Vagina (tissue), 2 donors: Measurements from ENCODE around the gene OR5W2.
"Not testable (repeated sequence)": the region's sequence is repeated elsewhere in the genome, so short reads cannot be mapped to it uniquely, and the experiment has no call there.

ENCODE experiments used
- POLR2A ChIP-seq, 2 donors: fragments of 450-650 bp; IDR thresholded peaks; one replicate each; pipeline ENCODE4 v1.6.1; 2017; ENCODE audit warnings: antibody characterized with exemption in 2 of 2, mild to moderate bottlenecking in 2 of 2, moderate library complexity in 2 of 2
- TF ChIP-seq, protein P1 (sequence below), 3 experiments: fragments of 450-650 bp in 2 of 3; fragments of 200-600 bp in 1 of 3; sonication (generic) in 1 of 3; IDR thresholded peaks; one replicate each; pipeline ENCODE4 v1.5.1; 2017 to 2019; ENCODE audit warnings: antibody characterized with exemption in 3 of 3, mild to moderate bottlenecking in 2 of 3, moderate library complexity in 2 of 3

DNA sequence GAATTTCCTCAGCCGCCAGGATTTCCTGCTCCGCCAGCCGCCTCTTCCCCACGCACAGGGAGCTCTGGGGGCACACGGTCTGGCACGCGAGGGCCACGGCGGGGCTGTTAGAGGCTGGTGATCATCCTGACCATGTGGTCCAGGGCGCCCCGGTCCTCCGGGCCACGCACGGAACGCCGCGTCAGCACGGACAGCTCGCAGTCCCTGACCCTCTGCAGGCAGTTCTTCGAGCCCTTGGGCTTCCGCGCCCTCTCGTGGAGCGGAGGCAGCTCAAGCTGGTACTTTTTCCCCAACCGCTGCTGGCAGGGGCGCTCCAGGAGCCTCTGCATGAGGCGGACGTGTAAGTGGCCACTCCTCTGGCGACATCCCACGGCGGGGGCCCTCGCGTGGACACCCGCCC lies 41.2 kb downstream of the OR5W2 start:
- not testable (repeated sequence) for TF ChIP-seq POLR2A (IDR thresholded peaks at IDR 0.05)
- TF ChIP-seq, protein P1, sequence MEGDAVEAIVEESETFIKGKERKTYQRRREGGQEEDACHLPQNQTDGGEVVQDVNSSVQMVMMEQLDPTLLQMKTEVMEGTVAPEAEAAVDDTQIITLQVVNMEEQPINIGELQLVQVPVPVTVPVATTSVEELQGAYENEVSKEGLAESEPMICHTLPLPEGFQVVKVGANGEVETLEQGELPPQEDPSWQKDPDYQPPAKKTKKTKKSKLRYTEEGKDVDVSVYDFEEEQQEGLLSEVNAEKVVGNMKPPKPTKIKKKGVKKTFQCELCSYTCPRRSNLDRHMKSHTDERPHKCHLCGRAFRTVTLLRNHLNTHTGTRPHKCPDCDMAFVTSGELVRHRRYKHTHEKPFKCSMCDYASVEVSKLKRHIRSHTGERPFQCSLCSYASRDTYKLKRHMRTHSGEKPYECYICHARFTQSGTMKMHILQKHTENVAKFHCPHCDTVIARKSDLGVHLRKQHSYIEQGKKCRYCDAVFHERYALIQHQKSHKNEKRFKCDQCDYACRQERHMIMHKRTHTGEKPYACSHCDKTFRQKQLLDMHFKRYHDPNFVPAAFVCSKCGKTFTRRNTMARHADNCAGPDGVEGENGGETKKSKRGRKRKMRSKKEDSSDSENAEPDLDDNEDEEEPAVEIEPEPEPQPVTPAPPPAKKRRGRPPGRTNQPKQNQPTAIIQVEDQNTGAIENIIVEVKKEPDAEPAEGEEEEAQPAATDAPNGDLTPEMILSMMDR (IDR thresholded peaks at IDR 0.05), result not testable (repeated sequence)
